ENCODE measurements around the gene INSYN2B.

DNA sequence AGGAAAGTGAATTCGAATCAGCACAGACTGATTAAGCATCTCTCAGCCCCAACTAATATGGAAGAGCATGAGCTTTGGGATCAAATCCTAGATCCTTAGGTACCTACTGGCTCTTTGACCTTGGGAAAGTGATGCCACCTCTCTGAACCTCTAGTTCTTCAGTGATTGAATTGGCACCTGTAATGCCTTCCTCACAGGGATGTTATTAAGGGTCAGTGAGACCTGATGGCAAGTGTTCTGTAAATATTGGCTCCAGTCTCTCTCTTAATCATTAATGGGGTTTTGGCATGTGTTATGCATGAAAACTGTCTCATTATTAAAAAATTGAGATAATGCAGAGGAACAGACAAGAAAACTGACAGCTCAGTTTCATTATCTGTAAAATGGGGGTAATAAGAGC lies 115.8 kb downstream of the INSYN2B start:
- TF ChIP-seq POLR2A (IDR thresholded peaks at IDR 0.05) = no peak
- no peak for TF ChIP-seq CTCF (IDR thresholded peaks at IDR 0.05 in 8 of 11, conservative IDR thresholded peaks at IDR 0.05 in 3 of 11)

Measured in spleen (tissue), 7 donors.